Retinal pigment epithelial cell (primary cell): ENCODE measurements around the gene NPTX1.

Source experiments
- DNase-seq: peaks from one replicate; pipeline ENCODE4 v3.0.0-alpha.2; 2010; ENCODE audit warnings: low read depth
- H3K4me3 ChIP-seq: 2 replicates; pipeline ENCODE4 v1.5.1; 2011; ENCODE audit warnings: mild to moderate bottlenecking, low read length, control low read depth, moderate library complexity
- CTCF ChIP-seq: conservative IDR thresholded peaks from 2 replicates; pipeline ENCODE4 v1.5.1; 2011; ENCODE audit warnings: low read depth, low read length, control low read depth, inconsistent platforms

Gene NPTX1

GRCh38 chr17:80475910-80476876, at the start of gene NPTX1:
Gene NPTX1, minus strand, starts transcription at chr17:80476607. Its CDS starts 161 bp downstream, at chr17:80476446.
- no peak for DNase-seq
- no peak for TF ChIP-seq CTCF
- H3K4me3 ChIP-seq, result no peak within 1 kb of the TSS

GRCh38 chr17:80523956-80524712, 47.7 kb upstream of the NPTX1 start:
- peak; percentile 12 for DNase-seq
- no peak for TF ChIP-seq CTCF
- no peak overlapping the region for H3K4me3 ChIP-seq

GRCh38 chr17:80523054-80523744, 46.8 kb upstream of the NPTX1 start:
- no peak for DNase-seq
- no peak overlapping the region for H3K4me3 ChIP-seq
- no peak for TF ChIP-seq CTCF

- no peak for TF ChIP-seq CTCF
- no peak for DNase-seq
- H3K4me3 ChIP-seq, result no peak overlapping the region
Observed at GRCh38 chr17:80520810-80521455, 44.5 kb upstream of the NPTX1 start.

- no peak overlapping the region for H3K4me3 ChIP-seq
- peak; percentile 5 for DNase-seq
- TF ChIP-seq CTCF, result no peak
Observed at GRCh38 chr17:80519091-80519781, 42.8 kb upstream of the NPTX1 start.

GRCh38 chr17:80518392-80518791, 42.0 kb upstream of the NPTX1 start:
- no peak for DNase-seq
- H3K4me3 ChIP-seq, result no peak overlapping the region
- TF ChIP-seq CTCF, result no peak
